Body of pancreas (tissue), 4 donors: ENCODE results near the gene TTC38. TPM values are rescaled to one million over a fixed set of nuclear protein-coding genes. Genes with fewer than 3 reads are reported as not detected.
A peak's percentile ranks its signal among the peaks of the same experiment; 100 is the strongest.

Source experiments
- ATAC-seq: fragments of 150-250 bp; one replicate; pipeline ENCODE4 v1.9.1; 2016
- DNase-seq, 4 donors: peaks; one replicate each; pipeline ENCODE4 v3.0.0-alpha.2; 2019
- H3K27ac ChIP-seq, 4 donors: fragments of 200-600 bp; sonication (generic); 1 replicate in 3 of 4; 2 replicates in 1 of 4; pipeline versions ENCODE4 v1.5.1 to v1.6.1; 2016 to 2019; ENCODE audit warnings: mild to moderate bottlenecking in 1 of 4, mixed read lengths in 1 of 4, moderate library complexity in 1 of 4
- H3K27me3 ChIP-seq, 2 donors: fragments of 200-600 bp; sonication (generic); one replicate each; pipeline ENCODE4 v1.6.0; 2016; ENCODE audit warnings: mild to moderate bottlenecking in 1 of 2
- H3K36me3 ChIP-seq, 2 donors: fragments of 200-600 bp; sonication (generic); replicated peaks in 1 of 2; 2 replicates each; pipeline ENCODE4 v1.5.1; 2016; ENCODE audit warnings: low read depth in 2 of 2; ENCODE audit not compliant: insufficient read depth in 1 of 2
- H3K4me1 ChIP-seq: fragments of 200-600 bp; sonication (generic); one replicate; pipeline ENCODE4 v1.6.0; 2016
- H3K4me3 ChIP-seq, 2 donors: fragments of 200-600 bp; sonication (generic); 1 replicate in 1 of 2; 2 replicates in 1 of 2; pipeline ENCODE4 v1.5.1; 2016 to 2019
- H3K9me3 ChIP-seq, 3 donors: fragments of 200-600 bp; sonication (generic); 1 replicate in 2 of 3; 2 replicates in 1 of 3; pipeline ENCODE4 v1.5.1; 2016
- CTCF ChIP-seq, 7 experiments: fragments of 450-650 bp in 4 of 7; fragments of 200-600 bp in 3 of 7; sonication (generic) in 3 of 7; IDR thresholded peaks; one replicate each; pipeline ENCODE4 v1.5.1; 2016 to 2019; ENCODE audit warnings: antibody characterized with exemption in 7 of 7
- POLR2A ChIP-seq, 3 donors: fragments of 450-650 bp; IDR thresholded peaks; one replicate each; pipeline ENCODE4 v1.6.1; 2016; ENCODE audit warnings: antibody characterized with exemption in 3 of 3, mild to moderate bottlenecking in 2 of 3
- WGBS, 2 donors: methylation state at CpG; one replicate each; pipeline ENCODE4 v1.1.5; 2017; 5-methylcytosine and 5-hydroxymethylcytosine counted together
- intact Hi-C: fragments of 100-400 bp; cut with DNase I; formaldehyde crosslinking; loops from one replicate; pipeline ENCODE4 v1.15.1; 2023
- total RNA-seq, 2 donors: library from RNA; depleted of rRNA; stranded (reverse); fragments of >200 nt; gene quantifications; one replicate each; pipeline ENCODE4 v1.1.0, GENCODE V29; 2016

The TTC38 gene
- total RNA-seq, 2 donors from 2014 or later: 38.4 to 113 TPM

- H3K27me3 ChIP-seq: no peaks in the 10 kb centered on the region
- H3K4me1 ChIP-seq: peaks cover 15% of the 10 kb centered on the region
- intact Hi-C loops: no loop called here
- DNase-seq: no peak
- no peaks in the 10 kb centered on the region for H3K9me3 ChIP-seq
- no peak for TF ChIP-seq CTCF (IDR thresholded peaks at IDR 0.05)
- TF ChIP-seq POLR2A (IDR thresholded peaks at IDR 0.05): no peak
- ATAC-seq: no peak
- WGBS, 2 donors: 92 to 94% methylated on average over 9 of the region's 9 CpGs
- H3K36me3 ChIP-seq: no peaks in the 10 kb centered on the region
- H3K27ac ChIP-seq: no peak overlapping the region
- no peak overlapping the region for H3K4me3 ChIP-seq
Measured at GRCh38 chr22:46251816-46252380, 15.9 kb upstream of the TTC38 start.

- ATAC-seq (no peak), DNase-seq (no peak)
- H3K4me3 ChIP-seq: no peak overlapping the region
- no peaks in the 10 kb centered on the region for H3K9me3 ChIP-seq
- peaks cover 1% of the 10 kb centered on the region for H3K4me1 ChIP-seq
- no peak overlapping the region for H3K27ac ChIP-seq
- intact Hi-C loops: no loop called here
- no peaks in the 10 kb centered on the region for H3K27me3 ChIP-seq
- TF ChIP-seq POLR2A (IDR thresholded peaks at IDR 0.05) (no peak), CTCF (IDR thresholded peaks at IDR 0.05) (no peak)
- no peaks in the 10 kb centered on the region for H3K36me3 ChIP-seq
- WGBS, 2 donors: 62 to 89% methylated on average over 8 of the region's 8 CpGs
Measured at GRCh38 chr22:46256358-46256958, 11.3 kb upstream of the TTC38 start.

- Histone ChIP-seq H3K36me3 (no peaks in the 10 kb centered on the region), H3K4me3 (no peak overlapping the region), H3K27ac (no peak overlapping the region), H3K4me1 (peaks cover 5% of the 10 kb centered on the region), H3K9me3 (no peaks in the 10 kb centered on the region), H3K27me3 (no peaks in the 10 kb centered on the region)
- WGBS, 2 donors: 77% methylated on average over 12 of the region's 12 CpGs
- DNase-seq (peak in 1 of 4 donors; percentile 29), ATAC-seq (no peak)
- intact Hi-C loops: no loop called here
- no peak for TF ChIP-seq CTCF (IDR thresholded peaks at IDR 0.05)
- no peak for TF ChIP-seq POLR2A (IDR thresholded peaks at IDR 0.05)
Measured at GRCh38 chr22:46259374-46259773, 8.4 kb upstream of the TTC38 start.

- Histone ChIP-seq H3K4me1 (peaks cover 5% of the 10 kb centered on the region), H3K27ac (no peak overlapping the region), H3K9me3 (no peaks in the 10 kb centered on the region), H3K27me3 (no peaks in the 10 kb centered on the region), H3K4me3 (no peak overlapping the region), H3K36me3 (no peaks in the 10 kb centered on the region)
- DNase-seq (no peak), ATAC-seq (no peak)
- 70 to 75% methylated on average over 6 of the region's 6 CpGs for WGBS, 2 donors
- intact Hi-C loops: no loop called here
- TF ChIP-seq POLR2A (IDR thresholded peaks at IDR 0.05): no peak
- TF ChIP-seq CTCF (IDR thresholded peaks at IDR 0.05): no peak
Measured at GRCh38 chr22:46260038-46260437, 7.8 kb upstream of the TTC38 start.
